Measurements from ENCODE around the gene UQCC5. TPM values are rescaled to one million over a fixed set of nuclear protein-coding genes. Genes with fewer than 3 reads are reported as not detected.

UQCC5 gene
- total RNA-seq, 1 experiment from 2014 or later: 15.1 TPM

DNA sequence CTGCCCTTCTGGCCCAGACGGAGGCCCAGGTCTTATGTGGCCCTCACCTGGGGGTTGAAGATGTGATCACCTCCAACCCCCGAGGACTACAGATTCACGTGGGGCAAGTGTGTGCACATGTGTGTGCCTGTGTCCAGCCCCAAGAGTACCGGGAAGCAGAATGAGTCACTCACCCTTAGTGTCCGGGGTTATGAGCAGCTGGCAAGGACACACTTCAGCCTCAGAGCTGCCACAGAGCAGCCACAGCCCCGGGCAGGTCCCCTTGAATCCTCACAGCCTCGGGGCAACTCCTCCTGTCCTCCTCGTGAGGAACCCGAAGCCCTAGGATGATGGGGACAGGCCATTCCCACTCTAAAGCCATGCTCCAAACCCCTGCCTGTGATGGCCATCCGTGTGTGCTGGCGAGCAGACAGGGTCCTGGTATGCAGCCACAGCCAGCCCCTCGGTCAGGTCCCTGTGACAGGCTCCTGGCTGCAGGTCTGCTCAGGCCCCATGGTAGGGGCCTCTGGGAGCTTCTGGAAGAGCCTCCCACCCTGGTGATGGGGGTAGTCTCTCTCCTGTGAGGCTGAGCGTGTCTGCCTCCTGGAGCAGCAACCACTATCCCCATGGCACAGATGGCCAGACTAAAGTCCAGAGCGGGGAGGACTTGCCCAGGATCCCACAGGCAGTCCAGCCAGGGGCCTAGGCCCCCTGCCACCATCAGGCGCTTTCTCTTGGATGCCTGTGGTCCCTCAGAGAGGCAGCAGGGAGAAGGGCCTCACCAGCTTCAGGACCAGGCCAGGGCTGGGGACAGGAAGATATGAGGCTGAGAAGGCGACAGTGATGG is 40.4 kb upstream of the UQCC5 start:
- H3K4me1 Mint-ChIP-seq (ENCODE audit: low read depth, unreplicated experiment): no peaks in the 10 kb centered on the region
- no peak for DNase-seq
- intact Hi-C loops (cut with micrococcal nuclease; ENCODE audit: unreplicated experiment): no loop called here
- H3K27me3 Mint-ChIP-seq (ENCODE audit: unreplicated experiment): peaks cover 11% of the 10 kb centered on the region
- H3K27ac Mint-ChIP-seq (ENCODE audit: unreplicated experiment): no peak overlapping the region
- no TSS peak for BruUV-seq (replicated peaks)
- no peak overlapping the region for H3K4me3 Mint-ChIP-seq (ENCODE audit: low read depth, unreplicated experiment)
- no peaks in the 10 kb centered on the region for H3K9me3 Mint-ChIP-seq (ENCODE audit: low read depth, unreplicated experiment)
- TF ChIP-seq CTCF (IDR thresholded peaks at IDR 0.05; ENCODE audit: unreplicated experiment): no peak
- CTCF ChIA-PET: no interaction called here
- H3K36me3 Mint-ChIP-seq (ENCODE audit: insufficient read depth, unreplicated experiment): peaks cover 4% of the 10 kb centered on the region

- H3K4me3 Mint-ChIP-seq (ENCODE audit: low read depth, unreplicated experiment): no peak overlapping the region
- no peak overlapping the region for H3K27ac Mint-ChIP-seq (ENCODE audit: unreplicated experiment)
- no peak for DNase-seq
- CTCF ChIA-PET: no interaction called here
- TF ChIP-seq CTCF (IDR thresholded peaks at IDR 0.05; ENCODE audit: unreplicated experiment): no peak
- H3K36me3 Mint-ChIP-seq (ENCODE audit: insufficient read depth, unreplicated experiment): no peaks in the 10 kb centered on the region
- intact Hi-C loops (cut with micrococcal nuclease; ENCODE audit: unreplicated experiment): no loop called here
- no peaks in the 10 kb centered on the region for H3K9me3 Mint-ChIP-seq (ENCODE audit: low read depth, unreplicated experiment)
- H3K4me1 Mint-ChIP-seq (ENCODE audit: low read depth, unreplicated experiment): no peaks in the 10 kb centered on the region
- peaks cover 11% of the 10 kb centered on the region for H3K27me3 Mint-ChIP-seq (ENCODE audit: unreplicated experiment)
- BruUV-seq (replicated peaks): no TSS peak
These were observed 38.0 kb upstream of the UQCC5 start for GRCh38 chr3:52498137-52499054.

DNA sequence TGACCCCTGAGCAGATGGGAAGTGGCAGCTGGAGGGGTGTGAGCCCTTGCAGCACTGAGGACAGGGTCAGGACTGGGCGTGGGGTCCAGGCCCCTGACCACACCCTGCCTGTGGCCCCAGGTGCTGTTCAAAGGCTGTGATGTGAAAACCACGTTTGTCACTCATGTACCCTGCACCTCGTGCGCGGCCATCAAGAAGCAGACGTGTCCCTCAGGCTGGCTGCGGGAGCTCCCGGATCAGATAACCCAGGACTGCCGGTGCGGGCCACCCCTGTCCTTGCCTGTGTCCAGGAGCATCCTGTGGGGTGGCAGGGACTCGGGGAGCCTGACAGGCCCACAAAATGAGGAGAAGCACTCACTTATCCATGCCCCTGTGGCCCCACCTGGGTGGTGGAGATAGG is 35.4 kb upstream of the UQCC5 start:
- Mint-ChIP-seq H3K4me3 (ENCODE audit: low read depth, unreplicated experiment) (no peak overlapping the region), H3K9me3 (ENCODE audit: low read depth, unreplicated experiment) (no peaks in the 10 kb centered on the region), H3K27me3 (ENCODE audit: unreplicated experiment) (peaks cover 11% of the 10 kb centered on the region), H3K27ac (ENCODE audit: unreplicated experiment) (no peak overlapping the region), H3K36me3 (ENCODE audit: insufficient read depth, unreplicated experiment) (no peaks in the 10 kb centered on the region), H3K4me1 (ENCODE audit: low read depth, unreplicated experiment) (no peaks in the 10 kb centered on the region)
- BruUV-seq (replicated peaks): no TSS peak
- intact Hi-C loops (cut with micrococcal nuclease; ENCODE audit: unreplicated experiment): no loop called here
- CTCF ChIA-PET: no interaction called here
- no peak for DNase-seq
- no peak for TF ChIP-seq CTCF (IDR thresholded peaks at IDR 0.05; ENCODE audit: unreplicated experiment)

DNA sequence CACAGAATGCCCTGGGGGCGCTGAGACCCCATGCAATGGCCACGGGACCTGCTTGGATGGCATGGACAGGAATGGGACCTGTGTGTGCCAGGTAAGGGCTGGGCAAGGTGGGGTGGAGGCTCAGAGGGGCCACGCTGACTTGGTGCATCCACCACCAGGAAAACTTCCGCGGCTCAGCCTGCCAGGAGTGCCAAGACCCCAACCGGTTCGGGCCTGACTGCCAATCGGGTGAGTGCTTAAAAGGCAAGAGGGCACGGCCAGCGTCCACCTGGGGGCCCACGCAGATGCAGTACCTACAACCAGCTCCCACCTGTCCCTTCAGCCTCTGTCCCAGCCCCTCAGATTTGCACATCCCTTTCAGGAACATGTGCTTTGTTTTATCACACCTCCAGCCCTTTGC is 34.4 kb upstream of the UQCC5 start:
- CTCF ChIA-PET: no interaction called here
- no peak overlapping the region for H3K27ac Mint-ChIP-seq (ENCODE audit: unreplicated experiment)

More for the DNA sequence above, 34.4 kb upstream of the UQCC5 start:
- Mint-ChIP-seq H3K36me3 (ENCODE audit: insufficient read depth, unreplicated experiment) (no peaks in the 10 kb centered on the region), H3K4me1 (ENCODE audit: low read depth, unreplicated experiment) (peaks cover 2% of the 10 kb centered on the region), H3K27me3 (ENCODE audit: unreplicated experiment) (peaks cover 11% of the 10 kb centered on the region), H3K9me3 (ENCODE audit: low read depth, unreplicated experiment) (no peaks in the 10 kb centered on the region), H3K4me3 (ENCODE audit: low read depth, unreplicated experiment) (no peak overlapping the region)
- no peak for DNase-seq
- intact Hi-C loops (cut with micrococcal nuclease; ENCODE audit: unreplicated experiment): no loop called here
- BruUV-seq (replicated peaks): no TSS peak
- TF ChIP-seq CTCF (IDR thresholded peaks at IDR 0.05; ENCODE audit: unreplicated experiment): no peak

All from Calu3 (cell line).